Panc1 (cell line): Measurements from ENCODE around the gene MPND. TPM values are rescaled to one million over a fixed set of nuclear protein-coding genes. Genes with fewer than 3 reads are reported as not detected.
A peak's percentile ranks its signal among the peaks of the same experiment; 100 is the strongest.

Experiments
- ATAC-seq: fragments of 200-7000 bp; cut with Tn5 transposase; 2 replicates; pipeline ENCODE4 v1.9.1; 2020; ENCODE audit warnings: mild to moderate bottlenecking, moderate library complexity
- BruUV-seq: library from RNA; stranded (reverse); fragments of 400-500 nt; replicated peaks from 2 replicates; lab custom pipeline; 2021; lab: Mats Ljungman, UMichigan
- CTCF ChIA-PET: fragments of 300-600 bp; sonication (Branson Sonifier 250); formaldehyde crosslinking; loops from one replicate; lab custom pipeline; 2022; ENCODE audit warnings: antibody characterized with exemption; lab: Charles Lee
- POLR2A ChIA-PET: fragments of 300-600 bp; sonication (Branson Sonifier 250); formaldehyde crosslinking; loops from one replicate; lab custom pipeline; 2022; ENCODE audit warnings: antibody characterized with exemption; lab: Charles Lee
- DNase-seq: peaks from one replicate; pipeline ENCODE4 v3.0.0-alpha.2; 2010; ENCODE audit warnings: low read depth, low spot score
- H3K27ac ChIP-seq: 2 replicates; pipeline ENCODE4 v1.5.1; 2011; ENCODE audit warnings: mild to moderate bottlenecking, low read length, inconsistent platforms
- H3K27me3 ChIP-seq: fragments of 200-500 bp; sonication (Bioruptor generic); 2 replicates; pipeline ENCODE4 v1.6.0; 2014; ENCODE audit warnings: low read length, inconsistent platforms; ENCODE audit not compliant: control insufficient read depth, insufficient read depth
- H3K36me3 ChIP-seq: fragments of 200-500 bp; sonication (Bioruptor generic); 2 replicates; pipeline ENCODE4 v1.5.1; 2014; ENCODE audit warnings: inconsistent platforms, mild to moderate bottlenecking, low read length, moderate library complexity; ENCODE audit not compliant: control insufficient read depth, insufficient read depth
- H3K4me1 ChIP-seq: 2 replicates; pipeline ENCODE4 v1.5.1; 2011; ENCODE audit warnings: inconsistent platforms, mild to moderate bottlenecking, low read length, moderate library complexity; ENCODE audit not compliant: control insufficient read depth, insufficient read depth
- H3K4me3 ChIP-seq, 2 experiments: 2 replicates each; pipeline ENCODE4 v1.5.1; 2011 to 2012; ENCODE audit warnings: low read depth in 2 of 2, low read length in 2 of 2, mild to moderate bottlenecking in 2 of 2, inconsistent platforms in 1 of 2, moderate library complexity in 1 of 2
- H3K9me3 ChIP-seq: fragments of 200-500 bp; sonication (Bioruptor generic); 2 replicates; pipeline ENCODE4 v1.5.1; 2014; ENCODE audit warnings: low read depth, mild to moderate bottlenecking, inconsistent platforms, low read length, moderate library complexity; ENCODE audit not compliant: control insufficient read depth, insufficient read depth
- CTCF ChIP-seq: fragments of 450-650 bp; IDR thresholded peaks from 2 replicates; pipeline ENCODE4 v1.5.1; 2017; ENCODE audit warnings: mild to moderate bottlenecking
- POLR2AphosphoS5 ChIP-seq: IDR thresholded peaks from 2 replicates; pipeline ENCODE4 v1.6.1; 2012; ENCODE audit warnings: mild to moderate bottlenecking, low read depth, low read length, moderate library complexity
- REST ChIP-seq, 2 experiments: IDR thresholded peaks; 2 replicates each; pipeline ENCODE4 v1.6.1; 2011 to 2012; ENCODE audit warnings: low read depth in 2 of 2, control low read depth in 1 of 2, low read length in 1 of 2, mild to moderate bottlenecking in 1 of 2, moderate library complexity in 1 of 2; ENCODE audit not compliant: insufficient read depth in 1 of 2
- SIN3A ChIP-seq: IDR thresholded peaks from 2 replicates; pipeline ENCODE4 v1.6.1; 2012; ENCODE audit warnings: low read depth, mild to moderate bottlenecking, low read length, moderate library complexity, borderline replicate concordance; ENCODE audit not compliant: insufficient read depth
- TCF7L2 ChIP-seq: IDR thresholded peaks from 2 replicates; pipeline ENCODE4 v1.6.1; 2011; ENCODE audit warnings: mild to moderate bottlenecking, low read depth, low read length, inconsistent platforms
- in situ Hi-C: cut with HindIII; loops from 2 replicates; pipeline ENCODE4 v1.10.0; 2016; ENCODE audit warnings: low sequenced_read_pairs, low pct_unique_long_range_greater_than_20kb
- intact Hi-C: fragments of 100-400 bp; cut with micrococcal nuclease; formaldehyde crosslinking; loops from one replicate; pipeline ENCODE4 v1.10.0; 2022; ENCODE audit not compliant: unreplicated experiment
- total RNA-seq: library from RNA; stranded (reverse); gene quantifications from one replicate; pipeline ENCODE4 v1.2.1, GENCODE V29; 2021; ENCODE audit not compliant: unreplicated experiment

MPND gene
- total RNA-seq, 1 experiment from 2014 or later: 22.9 TPM

DNA sequence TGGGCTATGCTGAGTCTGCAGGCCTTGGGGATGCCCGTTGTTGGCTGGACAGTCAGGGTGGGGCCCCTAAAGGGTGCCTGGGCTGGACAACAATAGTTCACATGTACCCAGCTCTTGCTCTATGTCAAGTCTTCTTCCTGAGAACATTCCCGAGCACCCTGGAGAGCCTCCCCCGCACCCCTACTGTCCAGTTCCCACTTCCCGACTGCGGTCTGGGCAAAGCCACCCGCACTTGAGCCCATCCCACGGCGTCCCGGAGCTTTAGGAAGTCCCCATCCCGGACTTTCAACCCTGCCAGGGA lies 1.1 kb upstream of the MPND start:
- TF ChIP-seq CTCF (no peak), POLR2AphosphoS5 (no peak), SIN3A (no peak), TCF7L2 (no peak), REST (IDR thresholded peaks at IDR 0.05; ENCODE audit: insufficient read depth in 1 of 2, low read depth in 2 of 2, low read length in 1 of 2) (no peak)
- CTCF ChIA-PET: interaction anchor here (1.1 to 2.1 kb wide), 2 partner anchors 10 to 75 kb away, joined by 3 to 11 read pairs; no protein-coding TSS in a partner anchor
- Histone ChIP-seq H3K27me3 (no peaks in the 10 kb centered on the region), H3K27ac (peak overlapping the region; percentile 85), H3K4me3 (peak overlapping the region; percentile 66 to 81), H3K9me3 (no peaks in the 10 kb centered on the region), H3K4me1 (peaks cover 4% of the 10 kb centered on the region), H3K36me3 (no peaks in the 10 kb centered on the region; the same call in 1 of the 2 replicates)
- DNase-seq (no peak), ATAC-seq (0 out of 2 replicates have a peak, but pooled peaks have one; percentile 1)
- in situ Hi-C loops (no loop called here), intact Hi-C loops (no loop called here)
- BruUV-seq: TSS peak; percentile 97
- POLR2A ChIA-PET: no interaction called here

GRCh38 chr19:4342615-4343369 lies 570 bp upstream of the MPND start:
- in situ Hi-C loops: no loop called here
- no TSS peak for BruUV-seq
- POLR2A ChIA-PET: no interaction called here
- intact Hi-C loops: no loop called here
- H3K9me3 ChIP-seq: no peaks in the 10 kb centered on the region
- CTCF ChIA-PET: interaction anchor here (0.5 to 2.1 kb wide), 4 partner anchors 10 to 355 kb away, joined by 3 to 11 read pairs (median 6); no protein-coding TSS in a partner anchor
- no peaks in the 10 kb centered on the region for H3K27me3 ChIP-seq
- peak overlapping the region; percentile 66 to 81 for H3K4me3 ChIP-seq
- peak overlapping the region; percentile 85 for H3K27ac ChIP-seq
- peak; percentile 94 for ATAC-seq
- DNase-seq: peak; percentile 99
- H3K4me1 ChIP-seq: peaks cover 4% of the 10 kb centered on the region
- no peaks in the 10 kb centered on the region; the same call in 1 of the 2 replicates for H3K36me3 ChIP-seq
- TF ChIP-seq TCF7L2 (peak; percentile 68; the same call in 1 of the 2 replicates), POLR2AphosphoS5 (peak; percentile 95), SIN3A (0 out of 2 replicates have a peak, but pooled peaks have one; percentile 28), REST (IDR thresholded peaks at IDR 0.05; ENCODE audit: insufficient read depth in 1 of 2, low read depth in 2 of 2, low read length in 1 of 2) (no peak), CTCF (no peak)
